Stimulated activated CD4-positive, alpha-beta T cell treated with anti-CD3 and anti-CD28 coated beads, Interleukin-2, amount 100 ng/mL, for 48 hours (primary cell): ENCODE measurements around the gene HDAC3.
"Not testable (repeated sequence)": the region's sequence is repeated elsewhere in the genome, so short reads cannot be mapped to it uniquely, and the experiment has no call there.

Source experiments
- DNase-seq, 2 donors: peaks; one replicate each; pipeline ENCODE4 v3.0.0-alpha.2; 2020

HDAC3 gene

DNA sequence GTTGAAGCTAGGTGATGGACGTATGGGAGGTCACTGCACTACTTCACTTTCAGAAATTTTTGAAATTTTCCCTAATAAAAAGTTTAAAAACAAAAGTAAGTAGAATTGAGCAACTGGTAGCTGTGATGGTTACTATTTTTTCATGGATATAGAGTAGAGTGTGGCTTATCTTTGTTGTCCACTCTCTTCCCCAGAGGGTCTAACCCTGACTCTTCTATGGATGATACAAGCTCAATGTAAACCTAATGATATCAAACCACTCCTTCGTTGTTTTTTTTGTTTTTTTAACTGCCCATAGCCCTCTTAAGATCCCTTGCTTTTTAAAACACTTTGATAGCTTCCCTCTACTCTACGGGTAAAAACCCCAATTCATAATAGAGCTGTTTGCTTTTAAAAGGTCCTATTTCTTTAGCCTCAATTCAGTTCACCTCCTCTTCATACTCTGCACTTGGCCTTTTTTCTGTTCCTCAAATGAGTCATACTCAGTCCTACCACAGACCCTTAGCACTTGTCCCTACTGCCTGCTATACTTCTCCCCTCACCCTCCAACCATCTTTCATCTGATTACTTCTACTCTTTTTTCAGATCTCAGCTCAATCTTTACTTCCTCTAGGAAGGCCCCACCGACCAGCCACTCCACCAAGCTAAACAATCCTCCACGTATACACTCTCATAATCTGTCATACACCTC is 2.6 kb downstream of the HDAC3 start:
- no peak for DNase-seq

GRCh38 chr5:141632650-141633049 is 4.0 kb downstream of the HDAC3 start:
- no peak for DNase-seq

- no peak for DNase-seq
These were observed 6.0 kb downstream of the HDAC3 start for GRCh38 chr5:141630570-141631140.

DNA sequence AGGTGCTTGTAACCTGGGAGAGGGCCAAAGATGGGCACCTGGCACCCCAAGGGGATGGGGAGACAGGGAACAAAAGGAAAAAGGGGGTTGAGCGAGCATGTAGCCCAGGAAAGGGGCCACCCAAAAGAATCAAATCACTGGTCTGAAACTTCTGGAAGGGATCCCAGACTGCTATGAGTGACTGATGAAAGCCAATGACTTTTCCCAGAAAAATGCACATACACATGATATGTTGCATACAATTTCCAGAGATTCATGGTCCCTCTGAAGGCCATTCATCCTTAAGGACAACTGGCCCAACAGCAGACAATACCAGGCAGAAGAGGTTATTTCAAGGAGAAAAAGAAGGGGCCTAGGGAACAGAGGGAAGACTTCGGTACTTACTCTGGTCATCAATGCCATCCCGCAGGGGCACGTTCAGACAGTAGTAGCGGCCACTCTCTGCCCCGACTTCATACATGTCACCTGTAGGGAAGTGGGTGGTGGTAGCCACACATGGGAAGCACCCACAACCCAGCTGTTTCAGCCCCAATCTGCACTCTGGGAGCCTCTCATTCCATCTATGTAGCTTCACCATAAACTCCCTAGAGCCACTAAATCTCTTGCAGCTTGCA is 8.4 kb downstream of the HDAC3 start:
- DNase-seq: no peak

- DNase-seq: no peak
These were observed 13.0 kb downstream of the HDAC3 start for GRCh38 chr5:141623611-141624010.

DNA sequence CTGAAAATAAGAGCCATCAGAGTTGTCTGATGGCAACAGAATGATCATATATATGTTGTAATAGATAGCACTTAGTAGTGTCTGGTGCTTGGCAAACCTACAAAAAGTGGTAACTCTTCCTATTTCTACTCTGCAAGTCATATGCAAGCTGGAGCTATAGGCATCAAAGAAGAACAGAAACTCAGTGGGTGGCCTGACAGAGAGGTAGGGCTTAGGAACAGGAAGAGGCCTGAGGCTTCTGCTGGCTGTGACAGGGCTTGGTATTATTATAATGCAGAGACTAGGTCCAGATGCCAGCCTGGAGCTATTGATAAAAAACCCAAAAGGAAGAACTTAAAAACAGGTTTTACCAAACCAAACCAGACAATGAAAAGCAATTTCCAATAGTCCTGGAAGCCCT is 13.5 kb downstream of the HDAC3 start:
- no peak for DNase-seq

DNA sequence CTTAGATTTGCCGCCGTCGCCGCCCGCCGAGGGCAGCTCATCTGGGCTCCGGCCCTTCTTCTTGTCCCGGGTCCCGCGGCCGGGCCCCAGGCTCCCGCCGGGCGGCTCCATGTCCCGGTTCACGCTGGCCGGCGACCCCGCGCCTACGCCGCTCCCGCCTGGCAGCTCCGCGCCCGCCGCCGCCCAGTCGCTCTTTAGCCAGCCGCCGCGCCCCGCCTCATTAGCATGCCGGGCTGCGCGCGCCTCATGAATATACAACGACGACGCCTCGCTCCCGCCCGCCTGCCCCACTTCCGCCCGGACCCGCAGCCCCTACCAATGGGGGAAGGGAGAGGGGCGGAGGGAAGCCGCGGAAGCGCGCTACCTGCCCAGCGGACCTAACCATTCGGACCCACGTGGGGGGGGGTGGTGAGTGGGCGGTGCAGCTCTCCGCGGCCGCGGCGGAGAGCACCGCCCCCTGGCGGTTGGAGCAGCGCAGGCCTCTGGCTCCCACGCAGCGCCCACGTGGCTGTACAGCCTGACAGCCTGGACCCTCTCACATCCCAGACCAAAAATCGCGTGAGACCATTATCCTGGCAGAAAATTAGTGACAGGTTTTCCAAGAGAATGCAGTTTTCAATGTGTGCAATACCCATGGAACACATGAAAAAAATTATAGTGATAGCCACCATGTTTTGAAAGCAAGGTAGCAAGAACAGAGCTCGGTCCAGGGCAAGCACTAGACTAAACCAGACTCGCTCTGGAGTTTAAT is 17.7 kb downstream of the HDAC3 start, which contains the start of gene DIAPH1:
Gene DIAPH1, minus strand, starts transcription at position 197 of the 751 bp plus-strand sequence. Its CDS starts 86 bp downstream, at position 111.
- peak; percentile 98 to 99 for DNase-seq

GRCh38 chr5:141618030-141618803 is 18.4 kb downstream of the HDAC3 start:
- DNase-seq: peak; percentile 52 to 57

GRCh38 chr5:141617682-141618029 is 19.0 kb downstream of the HDAC3 start:
- no peak for DNase-seq

DNA sequence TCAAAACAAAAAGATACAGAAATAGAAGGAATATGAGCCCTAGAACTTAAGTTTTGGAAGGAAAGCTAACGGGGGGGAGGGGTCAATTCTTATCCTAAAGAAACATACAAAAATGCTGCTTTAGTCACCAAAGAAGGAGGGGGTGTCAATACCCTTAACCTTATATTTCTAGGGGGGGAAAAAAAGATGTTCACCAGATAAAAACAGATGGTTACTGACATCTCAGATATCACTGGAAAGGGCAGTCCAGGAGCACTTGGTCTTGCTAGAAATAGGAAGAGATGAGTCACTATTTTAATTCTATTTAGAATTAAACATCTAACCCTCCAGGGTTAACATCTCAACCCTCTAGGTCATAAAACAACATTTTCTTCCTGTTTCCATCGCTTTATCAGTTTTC is 19.5 kb downstream of the HDAC3 start:
- DNase-seq: no peak

DNA sequence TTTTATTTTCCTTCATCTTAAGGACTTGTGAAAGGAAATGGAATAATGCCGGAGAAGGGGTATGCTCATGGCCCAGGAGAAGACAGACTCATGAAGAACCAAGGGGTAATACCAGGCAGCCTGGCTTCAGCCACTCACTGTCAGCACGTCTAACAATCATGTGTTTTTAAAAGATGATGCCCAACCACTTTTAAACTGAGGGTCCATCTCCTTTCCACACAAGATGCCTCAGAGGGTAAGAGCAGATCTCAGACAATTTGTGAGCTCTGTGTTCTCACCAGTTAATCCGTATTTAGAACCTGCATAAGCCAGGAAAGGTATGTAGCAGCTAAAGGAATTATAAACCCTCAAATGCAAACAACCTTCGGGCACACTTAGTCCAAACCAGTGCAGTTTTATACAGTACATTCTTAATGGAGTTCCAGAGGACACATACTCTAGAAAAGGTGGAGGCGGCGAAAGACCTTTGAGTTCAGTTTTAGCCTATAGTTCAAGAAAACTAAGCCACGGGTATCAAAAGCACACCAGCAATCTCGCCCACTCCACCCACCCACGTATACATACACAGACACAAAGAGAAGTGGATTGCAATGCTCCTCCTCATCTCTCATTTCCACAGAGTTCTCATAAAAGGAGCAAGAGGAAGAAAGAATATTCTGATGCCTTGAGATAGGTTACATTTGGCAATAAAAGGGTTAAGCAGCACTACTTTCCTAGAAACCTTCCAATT is 20.5 kb downstream of the HDAC3 start:
- DNase-seq: no peak

GRCh38 chr5:141613344-141613743 is 23.3 kb downstream of the HDAC3 start:
- no peak for DNase-seq

DNA sequence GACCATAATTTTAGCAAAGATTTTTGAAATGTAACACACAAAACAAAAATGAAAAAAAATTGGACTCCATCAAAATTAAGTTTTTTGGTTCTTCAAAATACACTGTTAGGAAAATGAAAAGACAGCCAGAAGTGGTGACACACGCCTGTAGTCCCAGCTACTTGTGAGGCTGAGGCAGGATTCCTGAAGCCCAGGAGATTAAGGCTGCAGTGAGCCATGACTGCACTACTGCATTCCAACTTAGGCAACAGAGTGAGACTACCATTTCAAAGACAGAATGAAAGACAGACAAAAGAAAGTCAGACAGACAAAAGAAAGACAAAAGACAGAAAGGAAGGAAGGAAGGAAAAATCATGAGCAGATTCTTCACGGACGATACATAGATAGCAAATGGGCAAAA is 25.4 kb downstream of the HDAC3 start:
- no peak for DNase-seq

DNA sequence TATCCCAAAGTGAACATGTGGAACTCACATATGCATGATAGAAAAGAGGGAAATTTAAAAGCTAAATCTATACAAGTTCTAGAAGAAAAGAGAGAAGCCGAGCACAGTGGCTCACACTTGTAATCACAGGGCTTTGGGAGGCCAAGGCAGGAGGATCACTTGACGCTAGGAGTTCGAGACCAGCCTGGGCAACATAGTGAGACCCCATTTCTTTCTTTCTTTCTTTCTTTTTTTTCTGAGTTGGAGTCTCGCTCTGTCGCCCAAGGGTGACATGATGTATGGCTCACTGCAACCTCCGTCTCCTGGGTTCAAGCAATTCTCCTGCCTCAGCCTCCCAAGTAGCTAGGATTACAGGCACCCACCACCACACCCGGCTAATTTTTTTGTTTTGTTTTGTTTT is 26.7 kb downstream of the HDAC3 start:
- DNase-seq: not testable (repeated sequence)

DNA sequence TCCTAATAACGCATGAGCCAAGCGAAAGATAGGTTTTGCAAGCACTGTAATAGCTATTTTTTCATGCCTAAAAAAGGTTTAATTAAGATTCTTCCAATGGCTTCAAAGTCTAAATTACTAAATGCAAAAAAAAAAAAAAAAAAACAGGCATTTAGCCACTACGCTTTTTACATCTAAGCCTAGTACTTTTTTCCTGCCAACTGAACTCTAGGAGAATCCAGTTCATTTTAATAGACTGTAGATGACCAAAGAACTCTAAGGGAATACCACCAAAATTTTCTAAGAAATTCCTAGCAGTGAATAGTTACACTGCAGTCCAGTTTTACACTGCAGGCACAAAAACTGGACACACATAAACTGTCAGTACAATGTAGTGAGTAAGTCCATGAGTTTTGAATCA is 27.6 kb downstream of the HDAC3 start:
- DNase-seq: no peak

DNA sequence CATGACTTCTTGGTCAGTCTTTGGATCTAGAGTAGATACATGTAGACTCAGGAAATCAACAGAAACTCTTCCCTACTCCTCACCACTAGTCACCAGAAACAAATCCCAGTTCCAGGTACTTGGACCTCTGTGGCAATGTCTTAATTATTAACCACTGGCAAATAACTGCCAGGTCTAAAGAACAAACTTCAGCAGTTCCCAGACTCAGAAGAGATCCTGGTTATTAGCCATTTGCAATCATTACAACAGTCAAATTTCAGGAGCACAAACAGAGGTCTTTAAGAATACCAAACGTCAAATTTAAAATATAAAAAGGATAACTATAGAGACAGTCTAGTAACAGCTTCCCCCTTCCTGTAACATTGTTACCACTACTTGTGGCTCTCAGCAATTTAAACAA is 28.1 kb downstream of the HDAC3 start:
- no peak for DNase-seq

- DNase-seq: no peak
These were observed 28.6 kb downstream of the HDAC3 start for GRCh38 chr5:141608046-141608445.

GRCh38 chr5:141605523-141606277 is 30.9 kb downstream of the HDAC3 start:
- DNase-seq: peak; percentile 48 to 49

- DNase-seq: no peak
These were observed 32.5 kb downstream of the HDAC3 start for GRCh38 chr5:141603923-141604717.

DNA sequence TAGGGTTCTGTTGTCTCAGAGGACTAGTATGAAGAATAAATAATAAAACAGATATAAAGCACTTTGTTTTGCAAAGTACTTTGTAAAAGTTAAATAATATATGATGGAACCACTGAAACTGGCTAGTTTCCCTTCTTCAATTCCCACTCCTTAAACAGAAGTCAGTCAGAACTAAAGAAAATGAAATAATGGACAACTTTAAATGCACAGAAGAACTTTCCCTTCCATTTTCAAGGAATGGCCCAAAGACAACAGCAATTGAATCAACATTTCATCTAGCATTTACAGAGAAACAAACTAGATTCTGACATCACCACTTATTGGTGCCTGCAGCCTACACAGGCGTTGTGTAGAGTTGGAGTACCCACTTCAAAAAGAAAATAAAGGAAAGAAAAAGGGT is 34.0 kb downstream of the HDAC3 start:
- no peak for DNase-seq
